ENCODE results near the gene BIRC3. TPM values are rescaled to one million over a fixed set of nuclear protein-coding genes. Genes with fewer than 3 reads are reported as not detected.

The BIRC3 gene
- total and polyA plus RNA-seq, 2 of the 8 experiments (the other 6 are each of a cell fraction or from before 2014, with no cell fraction given) = 0.08 to 0.20 TPM

- TF ChIP-seq, protein P1, sequence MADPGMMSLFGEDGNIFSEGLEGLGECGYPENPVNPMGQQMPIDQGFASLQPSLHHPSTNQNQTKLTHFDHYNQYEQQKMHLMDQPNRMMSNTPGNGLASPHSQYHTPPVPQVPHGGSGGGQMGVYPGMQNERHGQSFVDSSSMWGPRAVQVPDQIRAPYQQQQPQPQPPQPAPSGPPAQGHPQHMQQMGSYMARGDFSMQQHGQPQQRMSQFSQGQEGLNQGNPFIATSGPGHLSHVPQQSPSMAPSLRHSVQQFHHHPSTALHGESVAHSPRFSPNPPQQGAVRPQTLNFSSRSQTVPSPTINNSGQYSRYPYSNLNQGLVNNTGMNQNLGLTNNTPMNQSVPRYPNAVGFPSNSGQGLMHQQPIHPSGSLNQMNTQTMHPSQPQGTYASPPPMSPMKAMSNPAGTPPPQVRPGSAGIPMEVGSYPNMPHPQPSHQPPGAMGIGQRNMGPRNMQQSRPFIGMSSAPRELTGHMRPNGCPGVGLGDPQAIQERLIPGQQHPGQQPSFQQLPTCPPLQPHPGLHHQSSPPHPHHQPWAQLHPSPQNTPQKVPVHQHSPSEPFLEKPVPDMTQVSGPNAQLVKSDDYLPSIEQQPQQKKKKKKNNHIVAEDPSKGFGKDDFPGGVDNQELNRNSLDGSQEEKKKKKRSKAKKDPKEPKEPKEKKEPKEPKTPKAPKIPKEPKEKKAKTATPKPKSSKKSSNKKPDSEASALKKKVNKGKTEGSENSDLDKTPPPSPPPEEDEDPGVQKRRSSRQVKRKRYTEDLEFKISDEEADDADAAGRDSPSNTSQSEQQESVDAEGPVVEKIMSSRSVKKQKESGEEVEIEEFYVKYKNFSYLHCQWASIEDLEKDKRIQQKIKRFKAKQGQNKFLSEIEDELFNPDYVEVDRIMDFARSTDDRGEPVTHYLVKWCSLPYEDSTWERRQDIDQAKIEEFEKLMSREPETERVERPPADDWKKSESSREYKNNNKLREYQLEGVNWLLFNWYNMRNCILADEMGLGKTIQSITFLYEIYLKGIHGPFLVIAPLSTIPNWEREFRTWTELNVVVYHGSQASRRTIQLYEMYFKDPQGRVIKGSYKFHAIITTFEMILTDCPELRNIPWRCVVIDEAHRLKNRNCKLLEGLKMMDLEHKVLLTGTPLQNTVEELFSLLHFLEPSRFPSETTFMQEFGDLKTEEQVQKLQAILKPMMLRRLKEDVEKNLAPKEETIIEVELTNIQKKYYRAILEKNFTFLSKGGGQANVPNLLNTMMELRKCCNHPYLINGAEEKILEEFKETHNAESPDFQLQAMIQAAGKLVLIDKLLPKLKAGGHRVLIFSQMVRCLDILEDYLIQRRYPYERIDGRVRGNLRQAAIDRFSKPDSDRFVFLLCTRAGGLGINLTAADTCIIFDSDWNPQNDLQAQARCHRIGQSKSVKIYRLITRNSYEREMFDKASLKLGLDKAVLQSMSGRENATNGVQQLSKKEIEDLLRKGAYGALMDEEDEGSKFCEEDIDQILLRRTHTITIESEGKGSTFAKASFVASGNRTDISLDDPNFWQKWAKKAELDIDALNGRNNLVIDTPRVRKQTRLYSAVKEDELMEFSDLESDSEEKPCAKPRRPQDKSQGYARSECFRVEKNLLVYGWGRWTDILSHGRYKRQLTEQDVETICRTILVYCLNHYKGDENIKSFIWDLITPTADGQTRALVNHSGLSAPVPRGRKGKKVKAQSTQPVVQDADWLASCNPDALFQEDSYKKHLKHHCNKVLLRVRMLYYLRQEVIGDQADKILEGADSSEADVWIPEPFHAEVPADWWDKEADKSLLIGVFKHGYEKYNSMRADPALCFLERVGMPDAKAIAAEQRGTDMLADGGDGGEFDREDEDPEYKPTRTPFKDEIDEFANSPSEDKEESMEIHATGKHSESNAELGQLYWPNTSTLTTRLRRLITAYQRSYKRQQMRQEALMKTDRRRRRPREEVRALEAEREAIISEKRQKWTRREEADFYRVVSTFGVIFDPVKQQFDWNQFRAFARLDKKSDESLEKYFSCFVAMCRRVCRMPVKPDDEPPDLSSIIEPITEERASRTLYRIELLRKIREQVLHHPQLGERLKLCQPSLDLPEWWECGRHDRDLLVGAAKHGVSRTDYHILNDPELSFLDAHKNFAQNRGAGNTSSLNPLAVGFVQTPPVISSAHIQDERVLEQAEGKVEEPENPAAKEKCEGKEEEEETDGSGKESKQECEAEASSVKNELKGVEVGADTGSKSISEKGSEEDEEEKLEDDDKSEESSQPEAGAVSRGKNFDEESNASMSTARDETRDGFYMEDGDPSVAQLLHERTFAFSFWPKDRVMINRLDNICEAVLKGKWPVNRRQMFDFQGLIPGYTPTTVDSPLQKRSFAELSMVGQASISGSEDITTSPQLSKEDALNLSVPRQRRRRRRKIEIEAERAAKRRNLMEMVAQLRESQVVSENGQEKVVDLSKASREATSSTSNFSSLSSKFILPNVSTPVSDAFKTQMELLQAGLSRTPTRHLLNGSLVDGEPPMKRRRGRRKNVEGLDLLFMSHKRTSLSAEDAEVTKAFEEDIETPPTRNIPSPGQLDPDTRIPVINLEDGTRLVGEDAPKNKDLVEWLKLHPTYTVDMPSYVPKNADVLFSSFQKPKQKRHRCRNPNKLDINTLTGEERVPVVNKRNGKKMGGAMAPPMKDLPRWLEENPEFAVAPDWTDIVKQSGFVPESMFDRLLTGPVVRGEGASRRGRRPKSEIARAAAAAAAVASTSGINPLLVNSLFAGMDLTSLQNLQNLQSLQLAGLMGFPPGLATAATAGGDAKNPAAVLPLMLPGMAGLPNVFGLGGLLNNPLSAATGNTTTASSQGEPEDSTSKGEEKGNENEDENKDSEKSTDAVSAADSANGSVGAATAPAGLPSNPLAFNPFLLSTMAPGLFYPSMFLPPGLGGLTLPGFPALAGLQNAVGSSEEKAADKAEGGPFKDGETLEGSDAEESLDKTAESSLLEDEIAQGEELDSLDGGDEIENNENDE (IDR thresholded peaks at IDR 0.05; ENCODE audit: insufficient replicate concordance, low read length) = no peak
- TF ChIP-seq TEAD4 (IDR thresholded peaks at IDR 0.05; ENCODE audit: low read depth, low read length) (no peak), NRF1 (IDR thresholded peaks at IDR 0.05; ENCODE audit: low read depth, low read length) (no peak), TCF12 (IDR thresholded peaks at IDR 0.05; ENCODE audit: low read depth, low read length) (no peak)
- TF ChIP-seq, protein P2, sequence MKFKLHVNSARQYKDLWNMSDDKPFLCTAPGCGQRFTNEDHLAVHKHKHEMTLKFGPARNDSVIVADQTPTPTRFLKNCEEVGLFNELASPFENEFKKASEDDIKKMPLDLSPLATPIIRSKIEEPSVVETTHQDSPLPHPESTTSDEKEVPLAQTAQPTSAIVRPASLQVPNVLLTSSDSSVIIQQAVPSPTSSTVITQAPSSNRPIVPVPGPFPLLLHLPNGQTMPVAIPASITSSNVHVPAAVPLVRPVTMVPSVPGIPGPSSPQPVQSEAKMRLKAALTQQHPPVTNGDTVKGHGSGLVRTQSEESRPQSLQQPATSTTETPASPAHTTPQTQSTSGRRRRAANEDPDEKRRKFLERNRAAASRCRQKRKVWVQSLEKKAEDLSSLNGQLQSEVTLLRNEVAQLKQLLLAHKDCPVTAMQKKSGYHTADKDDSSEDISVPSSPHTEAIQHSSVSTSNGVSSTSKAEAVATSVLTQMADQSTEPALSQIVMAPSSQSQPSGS (IDR thresholded peaks at IDR 0.05; ENCODE audit: low read length) = no peak
Observed at GRCh38 chr11:102288725-102289083, 28.6 kb upstream of the BIRC3 start (continued).
